Stomach (tissue), 4 donors: Measurements from ENCODE around the gene RRAGD.

Experiments used
- EP300 ChIP-seq: sonication (generic); formaldehyde crosslinking; IDR thresholded peaks from one replicate; pipeline ENCODE4 v1.6.1; 2017; ENCODE audit warnings: antibody characterized with exemption
- POLR2A ChIP-seq, 4 donors: fragments of 450-650 bp; IDR thresholded peaks; one replicate each; pipeline ENCODE4 v1.6.1; 2016; ENCODE audit warnings: antibody characterized with exemption in 4 of 4, control low read depth in 2 of 4, mild to moderate bottlenecking in 1 of 4, moderate library complexity in 1 of 4
- POLR2AphosphoS5 ChIP-seq, 3 donors: sonication (generic); formaldehyde crosslinking; IDR thresholded peaks; one replicate each; pipeline ENCODE4 v1.6.1; 2016; ENCODE audit warnings: antibody characterized with exemption in 3 of 3
- TF ChIP-seq, protein P1 (sequence below), 7 experiments: fragments of 450-650 bp in 4 of 7; fragments of 200-600 bp in 3 of 7; sonication (generic) in 3 of 7; IDR thresholded peaks; one replicate each; pipeline ENCODE4 v1.5.1; 2016 to 2019; ENCODE audit warnings: antibody characterized with exemption in 7 of 7, control low read depth in 2 of 7, mild to moderate bottlenecking in 1 of 7

DNA sequence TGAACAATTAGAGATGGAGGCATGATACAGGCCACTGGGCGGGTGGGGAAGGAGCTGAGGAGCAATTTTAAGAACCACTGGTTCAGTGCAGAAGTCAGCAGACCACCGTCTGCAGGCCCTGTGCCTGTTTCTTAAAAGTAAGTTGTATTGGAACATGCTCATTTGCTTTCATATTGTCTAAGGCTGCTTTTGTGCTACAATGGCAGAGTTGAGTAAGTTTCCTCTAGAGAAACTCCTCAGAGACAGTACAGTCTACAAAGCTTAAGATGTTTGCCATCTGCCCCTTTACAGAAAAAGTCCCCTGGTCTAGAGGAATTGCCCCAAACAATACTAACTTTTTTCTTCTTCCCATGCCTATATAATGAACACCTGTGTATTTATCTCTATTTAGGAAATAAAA lies 31.0 kb downstream of the RRAGD start:
- TF ChIP-seq POLR2AphosphoS5 (IDR thresholded peaks at IDR 0.05) = no peak
- TF ChIP-seq, protein P1, sequence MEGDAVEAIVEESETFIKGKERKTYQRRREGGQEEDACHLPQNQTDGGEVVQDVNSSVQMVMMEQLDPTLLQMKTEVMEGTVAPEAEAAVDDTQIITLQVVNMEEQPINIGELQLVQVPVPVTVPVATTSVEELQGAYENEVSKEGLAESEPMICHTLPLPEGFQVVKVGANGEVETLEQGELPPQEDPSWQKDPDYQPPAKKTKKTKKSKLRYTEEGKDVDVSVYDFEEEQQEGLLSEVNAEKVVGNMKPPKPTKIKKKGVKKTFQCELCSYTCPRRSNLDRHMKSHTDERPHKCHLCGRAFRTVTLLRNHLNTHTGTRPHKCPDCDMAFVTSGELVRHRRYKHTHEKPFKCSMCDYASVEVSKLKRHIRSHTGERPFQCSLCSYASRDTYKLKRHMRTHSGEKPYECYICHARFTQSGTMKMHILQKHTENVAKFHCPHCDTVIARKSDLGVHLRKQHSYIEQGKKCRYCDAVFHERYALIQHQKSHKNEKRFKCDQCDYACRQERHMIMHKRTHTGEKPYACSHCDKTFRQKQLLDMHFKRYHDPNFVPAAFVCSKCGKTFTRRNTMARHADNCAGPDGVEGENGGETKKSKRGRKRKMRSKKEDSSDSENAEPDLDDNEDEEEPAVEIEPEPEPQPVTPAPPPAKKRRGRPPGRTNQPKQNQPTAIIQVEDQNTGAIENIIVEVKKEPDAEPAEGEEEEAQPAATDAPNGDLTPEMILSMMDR (IDR thresholded peaks at IDR 0.05) = no peak
- TF ChIP-seq EP300 = no peak
- no peak for TF ChIP-seq POLR2A (IDR thresholded peaks at IDR 0.05)
